Mucosa of stomach (tissue), 1 donor: ENCODE measurements around the gene COBL.

ENCODE experiments used
- H3K27me3 ChIP-seq: one replicate; pipeline ENCODE4 v1.7.0; 2013; ENCODE audit warnings: mild to moderate bottlenecking, low read length; ENCODE audit not compliant: control insufficient read depth, insufficient read depth
- H3K36me3 ChIP-seq: one replicate; pipeline ENCODE4 v1.7.0; 2013; ENCODE audit warnings: low read length; ENCODE audit not compliant: control insufficient read depth, insufficient read depth
- H3K4me1 ChIP-seq: one replicate; pipeline ENCODE4 v1.7.0; 2013; ENCODE audit warnings: mild to moderate bottlenecking, low read length; ENCODE audit not compliant: control insufficient read depth, insufficient read depth
- H3K4me3 ChIP-seq: one replicate; pipeline ENCODE4 v1.7.0; 2013; ENCODE audit warnings: low read length
- H3K9ac ChIP-seq: one replicate; pipeline ENCODE4 v1.7.0; 2013; ENCODE audit warnings: mild to moderate bottlenecking, low read length, moderate library complexity
- H3K9me3 ChIP-seq: one replicate; pipeline ENCODE4 v1.7.0; 2013; ENCODE audit warnings: mild to moderate bottlenecking, low read length, moderate library complexity; ENCODE audit not compliant: control insufficient read depth
- donor health status: Pancreatic carcinoma.

The COBL gene

GRCh38 chr7:51075681-51076580 lies 240.7 kb downstream of the COBL start:
- Histone ChIP-seq H3K4me3 (no peak overlapping the region), H3K9ac (no peak overlapping the region), H3K4me1 (no peaks in the 10 kb centered on the region), H3K36me3 (no peaks in the 10 kb centered on the region), H3K27me3 (no peaks in the 10 kb centered on the region), H3K9me3 (no peaks in the 10 kb centered on the region)

- Histone ChIP-seq H3K4me1 (no peaks in the 10 kb centered on the region), H3K27me3 (no peaks in the 10 kb centered on the region), H3K9me3 (no peaks in the 10 kb centered on the region), H3K36me3 (no peaks in the 10 kb centered on the region), H3K9ac (no peak overlapping the region), H3K4me3 (no peak overlapping the region)
Measured at GRCh38 chr7:51073171-51073570, 243.4 kb downstream of the COBL start.

GRCh38 chr7:51072281-51072680 lies 244.3 kb downstream of the COBL start:
- H3K4me3 ChIP-seq = no peak overlapping the region
- no peaks in the 10 kb centered on the region for H3K36me3 ChIP-seq
- H3K4me1 ChIP-seq = peaks cover 7% of the 10 kb centered on the region
- no peaks in the 10 kb centered on the region for H3K9me3 ChIP-seq
- H3K27me3 ChIP-seq = no peaks in the 10 kb centered on the region
- H3K9ac ChIP-seq = no peak overlapping the region

GRCh38 chr7:51071427-51071826 lies 245.2 kb downstream of the COBL start:
- H3K4me1 ChIP-seq = peaks cover 8% of the 10 kb centered on the region
- no peaks in the 10 kb centered on the region for H3K9me3 ChIP-seq
- no peaks in the 10 kb centered on the region for H3K27me3 ChIP-seq
- no peak overlapping the region for H3K4me3 ChIP-seq
- no peaks in the 10 kb centered on the region for H3K36me3 ChIP-seq
- no peak overlapping the region for H3K9ac ChIP-seq

- Histone ChIP-seq H3K9ac (no peak overlapping the region), H3K36me3 (no peaks in the 10 kb centered on the region), H3K4me1 (peaks cover 19% of the 10 kb centered on the region), H3K27me3 (no peaks in the 10 kb centered on the region), H3K4me3 (no peak overlapping the region), H3K9me3 (no peaks in the 10 kb centered on the region)
Measured at GRCh38 chr7:51070151-51070550, 246.5 kb downstream of the COBL start.

- Histone ChIP-seq H3K4me3 (no peak overlapping the region), H3K4me1 (peaks cover 19% of the 10 kb centered on the region), H3K9me3 (no peaks in the 10 kb centered on the region), H3K27me3 (no peaks in the 10 kb centered on the region), H3K36me3 (no peaks in the 10 kb centered on the region), H3K9ac (no peak overlapping the region)
Measured at GRCh38 chr7:51069411-51070083, 247.1 kb downstream of the COBL start.

GRCh38 chr7:51068401-51068800 lies 248.2 kb downstream of the COBL start:
- Histone ChIP-seq H3K27me3 (no peaks in the 10 kb centered on the region), H3K4me3 (no peak overlapping the region), H3K36me3 (no peaks in the 10 kb centered on the region), H3K4me1 (peaks cover 19% of the 10 kb centered on the region), H3K9me3 (no peaks in the 10 kb centered on the region), H3K9ac (no peak overlapping the region)

- Histone ChIP-seq H3K9ac (no peak overlapping the region), H3K27me3 (no peaks in the 10 kb centered on the region), H3K4me3 (no peak overlapping the region), H3K9me3 (no peaks in the 10 kb centered on the region), H3K4me1 (peaks cover 19% of the 10 kb centered on the region), H3K36me3 (no peaks in the 10 kb centered on the region)
Measured at GRCh38 chr7:51067757-51068156, 248.9 kb downstream of the COBL start.

- Histone ChIP-seq H3K4me3 (no peak overlapping the region), H3K9ac (no peak overlapping the region), H3K36me3 (no peaks in the 10 kb centered on the region), H3K27me3 (no peaks in the 10 kb centered on the region), H3K9me3 (no peaks in the 10 kb centered on the region), H3K4me1 (peaks cover 19% of the 10 kb centered on the region)
Measured at GRCh38 chr7:51067258-51067657, 249.4 kb downstream of the COBL start.

- Histone ChIP-seq H3K4me1 (peaks cover 19% of the 10 kb centered on the region), H3K9ac (no peak overlapping the region), H3K9me3 (no peaks in the 10 kb centered on the region)
Measured at GRCh38 chr7:51066405-51066882, 250.2 kb downstream of the COBL start.

GRCh38 chr7:51065766-51066165 lies 250.8 kb downstream of the COBL start:
- Histone ChIP-seq H3K4me3 (no peak overlapping the region), H3K36me3 (no peaks in the 10 kb centered on the region), H3K27me3 (no peaks in the 10 kb centered on the region), H3K4me1 (peaks cover 19% of the 10 kb centered on the region), H3K9me3 (no peaks in the 10 kb centered on the region), H3K9ac (no peak overlapping the region)

More at GRCh38 chr7:51066405-51066882, 250.2 kb downstream of the COBL start:
- Histone ChIP-seq H3K27me3 (no peaks in the 10 kb centered on the region), H3K36me3 (no peaks in the 10 kb centered on the region), H3K4me3 (no peak overlapping the region)

- H3K36me3 ChIP-seq = no peaks in the 10 kb centered on the region
- no peaks in the 10 kb centered on the region for H3K9me3 ChIP-seq
- no peaks in the 10 kb centered on the region for H3K27me3 ChIP-seq
- no peak overlapping the region for H3K4me3 ChIP-seq
- H3K4me1 ChIP-seq = peaks cover 22% of the 10 kb centered on the region
- no peak overlapping the region for H3K9ac ChIP-seq
Measured at GRCh38 chr7:51064688-51065087, 251.9 kb downstream of the COBL start.
